GM18519 (cell line): ENCODE measurements around the gene N4BP2L1.

Experiments
- ATAC-seq: cut with Tn5 transposase; IDR thresholded peaks from one replicate; pipeline ENCODE4 v1.9.1; 2021; ENCODE audit warnings: mild to moderate bottlenecking, moderate library complexity; ENCODE audit not compliant: unreplicated experiment, low FRiP score

Gene N4BP2L1

DNA sequence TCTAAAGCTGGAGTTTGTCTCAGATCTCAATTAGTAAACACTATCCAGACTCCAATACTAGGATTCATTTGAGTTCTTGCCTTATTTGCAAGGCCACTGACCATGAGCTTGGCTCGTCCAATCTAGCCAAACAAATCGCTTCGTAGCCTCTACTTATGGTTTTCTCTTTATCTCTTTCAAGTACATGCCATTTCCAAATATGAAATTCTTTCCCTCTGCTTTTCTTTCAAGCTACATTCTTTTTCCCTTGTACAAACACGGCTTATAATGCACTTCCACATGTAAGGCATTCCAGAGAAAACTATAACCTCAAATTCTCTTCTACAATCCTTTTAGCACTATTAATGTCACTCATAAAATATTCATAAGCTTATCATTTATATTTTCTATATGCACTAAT lies 10.9 kb upstream of the N4BP2L1 start:
- ATAC-seq = no peak

DNA sequence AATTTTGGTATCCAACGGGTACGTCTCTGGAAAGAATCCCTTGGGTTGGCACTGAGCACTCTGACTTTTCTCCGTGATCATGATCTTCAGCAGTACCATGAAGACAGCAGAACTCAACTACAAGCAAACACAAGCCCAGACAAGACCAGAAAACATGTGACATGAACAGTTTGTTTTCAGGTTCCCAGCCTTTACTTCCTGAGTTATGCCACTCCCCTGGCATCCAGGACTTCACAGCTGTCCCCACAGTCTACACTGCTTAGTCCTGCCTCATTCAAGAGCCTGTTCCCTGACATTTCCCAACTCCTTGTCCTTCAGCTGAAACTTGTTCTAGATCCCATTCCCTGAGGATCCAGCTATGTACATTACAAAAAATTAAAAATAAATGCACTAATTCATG lies 4.9 kb upstream of the N4BP2L1 start:
- no peak for ATAC-seq

DNA sequence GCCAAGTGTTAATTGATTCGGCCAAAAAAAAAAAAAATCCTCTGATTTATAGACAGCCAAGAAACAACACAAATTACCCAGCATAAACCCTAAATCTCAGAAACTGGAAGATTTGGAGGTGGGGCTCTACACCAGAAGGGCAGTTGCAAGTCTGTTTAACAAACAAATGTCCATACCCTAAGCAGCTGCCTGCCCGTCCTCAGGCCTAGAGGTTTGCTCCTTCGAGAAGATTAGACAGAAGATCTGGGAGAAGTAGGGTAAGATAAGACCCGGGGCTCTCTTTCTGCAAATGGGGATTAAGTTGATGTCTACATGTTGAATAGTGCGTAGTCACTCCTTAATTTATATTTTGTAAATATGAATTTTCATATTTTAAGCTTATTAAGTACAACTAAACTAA lies 3.4 kb upstream of the N4BP2L1 start:
- no peak for ATAC-seq

DNA sequence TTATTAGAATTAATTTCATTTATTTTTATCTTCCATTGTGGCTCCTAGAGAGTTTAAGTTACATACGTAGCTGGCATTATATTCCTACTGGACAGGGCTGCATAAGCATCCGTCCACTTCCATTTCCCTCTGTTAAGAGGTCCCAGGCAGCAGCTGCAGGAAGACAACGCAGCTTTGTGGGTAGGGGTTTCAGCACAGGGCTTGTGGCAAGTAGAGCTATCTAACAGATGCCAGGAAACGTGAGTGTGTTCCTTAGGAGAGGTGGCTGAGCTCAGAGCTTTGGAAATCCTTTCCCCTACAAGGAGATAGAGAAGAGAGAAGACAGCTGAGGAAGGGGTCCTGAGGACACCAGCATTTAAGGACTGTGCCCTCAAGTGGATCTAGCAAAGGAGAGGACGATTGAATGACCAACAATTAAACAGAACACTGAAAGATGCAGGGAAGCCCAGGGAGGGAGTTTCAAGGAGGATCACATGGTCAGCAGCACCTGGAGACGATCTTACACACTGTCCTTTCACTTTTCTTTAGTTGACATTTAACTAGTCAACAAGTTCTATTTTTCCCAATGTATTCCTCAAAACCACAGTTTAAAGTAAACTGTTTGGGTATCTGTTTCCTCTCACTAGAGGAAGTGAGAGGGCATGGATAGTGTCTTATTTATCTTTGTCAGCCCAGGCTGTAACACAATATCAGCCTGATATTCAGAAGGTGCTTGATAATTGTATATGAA lies 2.3 kb upstream of the N4BP2L1 start:
- no peak for ATAC-seq

DNA sequence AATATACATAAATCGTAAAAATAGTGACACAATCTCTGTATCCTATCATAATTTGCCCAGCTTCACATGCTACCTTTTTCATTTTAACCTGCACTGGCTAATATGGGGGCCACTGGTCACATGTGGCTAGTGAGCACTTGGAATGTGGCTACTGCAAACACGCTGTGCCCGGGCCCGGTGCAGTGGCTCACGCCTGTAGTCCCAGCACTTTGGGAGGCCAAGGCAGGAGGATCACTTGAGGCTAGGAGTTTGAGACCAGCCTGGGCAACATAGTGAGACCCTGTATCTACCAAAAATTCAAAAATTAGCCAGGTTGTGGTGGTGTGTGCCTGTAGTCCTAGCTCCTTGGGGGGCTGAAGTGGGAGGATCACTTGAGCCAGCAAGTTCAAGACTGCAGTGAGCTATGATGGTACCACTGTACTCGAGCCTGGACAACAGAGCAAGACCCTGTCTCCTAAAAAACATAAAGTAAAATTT lies 1.5 kb upstream of the N4BP2L1 start:
- no peak for ATAC-seq

DNA sequence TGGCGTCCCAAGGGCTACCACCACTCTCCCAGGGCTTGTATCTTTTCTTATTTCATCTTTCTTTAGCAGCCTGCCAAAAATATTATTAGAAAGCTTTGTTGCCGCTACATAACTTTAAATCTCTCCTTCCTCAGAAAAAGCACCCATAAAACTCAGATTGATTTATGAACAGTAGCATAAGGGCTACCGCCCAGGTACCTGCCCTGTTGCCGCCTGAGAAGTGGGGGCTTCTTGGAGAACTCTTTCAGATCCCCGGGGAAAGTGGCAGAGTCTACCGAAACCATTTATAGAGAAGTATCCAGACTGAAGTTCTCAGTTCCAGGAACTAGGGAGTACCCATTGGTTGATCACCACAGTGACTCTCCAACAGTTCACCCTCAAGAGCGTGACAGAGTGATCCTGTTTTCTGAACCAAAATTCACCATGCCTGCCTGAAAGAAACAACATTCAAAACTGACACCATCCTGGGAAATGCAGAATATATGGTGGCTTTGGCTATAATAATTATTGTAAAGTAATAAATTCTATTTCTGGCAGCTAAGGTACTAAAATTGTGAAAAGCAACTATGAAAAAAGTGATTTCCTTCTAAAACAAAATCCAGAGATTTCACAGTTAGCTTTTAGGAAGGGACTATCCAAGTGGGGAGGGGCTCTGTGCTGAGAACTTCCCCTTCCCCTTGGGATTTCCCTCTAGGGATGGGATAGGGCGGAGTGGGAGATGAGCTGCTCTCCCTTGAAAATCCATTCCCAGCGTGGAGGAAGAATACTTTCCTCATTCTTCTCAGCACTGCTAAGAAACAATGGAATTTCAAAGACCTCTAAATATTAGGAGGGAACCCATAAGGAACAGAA lies 877 bp upstream of the N4BP2L1 start:
- ATAC-seq = no peak

DNA sequence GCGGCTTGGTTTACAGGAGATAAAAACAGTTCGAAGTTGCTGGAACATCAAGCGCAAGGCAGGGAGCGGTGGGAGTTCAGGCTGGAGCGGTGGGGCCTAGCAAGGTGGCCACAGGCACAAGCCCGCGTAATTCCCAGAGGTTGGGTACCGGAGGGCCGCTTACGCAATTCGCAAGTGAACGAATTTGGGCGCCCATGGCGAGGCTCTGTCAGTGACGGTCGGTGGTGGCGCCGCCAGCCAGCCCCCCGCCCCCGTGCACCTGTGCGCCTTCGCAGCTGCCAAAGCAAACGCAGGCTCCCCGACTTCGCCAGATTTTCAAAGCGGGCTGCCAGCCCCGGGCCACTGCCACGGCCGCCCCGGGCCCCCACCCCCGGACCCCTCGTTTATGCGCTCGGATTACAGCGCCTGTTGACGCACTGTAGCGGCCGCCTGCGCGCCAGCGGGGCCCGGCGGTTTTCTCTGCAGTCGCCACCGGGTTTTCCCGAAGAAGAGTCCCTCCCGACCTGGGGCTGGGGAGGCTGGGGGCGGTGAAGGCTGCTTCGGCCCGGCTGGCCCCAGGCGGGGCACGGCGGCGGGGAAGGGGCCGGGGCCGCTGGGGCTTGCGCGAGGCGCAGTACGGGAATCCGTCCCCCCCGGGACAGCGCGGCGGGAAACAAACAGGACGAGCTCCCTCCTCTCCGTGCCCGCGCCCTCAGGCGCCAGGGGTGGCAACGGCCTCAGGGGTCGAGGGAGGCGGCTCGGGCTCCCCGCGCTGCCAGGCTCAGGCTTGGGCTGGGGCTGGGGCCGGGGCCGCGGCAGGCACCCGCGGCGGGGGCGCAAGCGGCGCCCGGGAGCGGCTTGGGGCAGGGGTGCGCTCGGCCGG lies 709 bp downstream of the N4BP2L1 start:
- ATAC-seq = no peak

DNA sequence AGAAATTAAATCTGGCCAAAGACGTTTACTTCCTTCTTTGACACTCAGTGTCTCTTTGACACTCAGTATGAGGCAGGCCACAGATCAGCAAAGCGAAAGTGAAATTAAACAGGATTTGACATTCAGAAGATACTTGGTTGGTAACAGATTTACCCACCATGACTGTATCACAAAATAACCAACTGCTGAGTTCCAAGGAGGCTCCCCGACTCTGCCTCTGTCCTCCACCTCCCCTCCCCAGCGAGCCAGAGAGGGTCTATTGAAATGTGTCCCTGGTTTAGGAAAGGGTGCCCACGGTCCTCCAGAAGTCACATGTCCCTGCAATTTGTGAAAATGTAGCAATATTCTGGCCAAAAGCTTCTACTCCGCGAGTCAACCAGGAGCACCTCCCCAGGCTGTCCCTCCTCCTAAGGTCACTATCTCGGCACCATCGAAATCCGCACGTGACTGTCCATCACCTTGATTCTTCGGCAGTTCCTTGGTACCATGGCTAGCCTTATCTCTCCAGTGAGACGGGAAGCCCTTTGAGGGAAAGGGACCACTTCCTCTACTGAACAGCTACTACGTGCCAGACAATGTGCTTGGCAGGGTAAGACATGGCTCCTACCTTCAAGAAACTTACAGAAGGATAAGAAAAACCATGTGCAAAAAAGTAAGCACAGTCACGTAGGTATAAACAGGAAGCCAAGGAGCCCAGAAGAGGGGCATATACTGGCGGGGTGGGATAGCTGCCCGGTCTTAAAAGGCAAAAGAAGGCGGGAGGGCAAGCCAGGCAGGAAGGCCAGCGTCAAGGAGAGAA lies 1.5 kb downstream of the N4BP2L1 start:
- ATAC-seq = peak; percentile 33

DNA sequence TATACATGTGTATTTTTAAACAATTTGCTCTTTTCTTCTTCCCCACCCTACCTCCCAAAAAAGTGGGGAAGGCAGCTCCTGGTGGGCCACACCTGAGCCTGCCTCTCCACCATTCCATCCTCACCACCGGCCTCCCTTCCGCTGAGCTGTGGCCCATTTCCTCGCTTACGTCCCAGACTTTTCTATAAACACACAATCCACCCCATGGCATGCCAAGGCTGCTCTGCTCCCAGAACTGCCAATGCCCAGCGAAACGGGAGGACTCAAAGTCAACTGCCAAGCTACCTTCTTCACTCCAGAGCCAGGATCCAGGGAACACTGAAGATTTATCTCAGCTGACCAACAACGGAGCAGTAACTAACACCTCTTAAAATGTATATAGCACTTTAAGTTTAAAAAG lies 2.8 kb downstream of the N4BP2L1 start:
- no peak for ATAC-seq

DNA sequence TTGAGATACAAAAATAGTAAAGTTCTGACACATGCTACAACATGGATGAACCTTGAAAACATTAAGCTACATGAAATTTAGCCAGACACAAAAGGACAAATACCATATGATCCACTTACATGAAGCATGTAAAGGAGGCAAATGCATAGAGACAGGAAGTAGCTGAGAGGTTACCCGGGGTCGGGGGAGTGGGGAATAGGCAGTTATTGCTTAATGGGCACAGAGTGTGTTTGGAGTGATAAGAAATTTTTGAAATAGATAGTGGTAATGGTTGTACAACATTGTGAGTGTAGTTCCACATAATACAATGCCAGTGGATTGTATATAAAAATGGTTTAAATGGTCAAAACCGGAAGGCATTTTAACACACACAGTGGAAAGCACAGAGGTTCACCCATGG lies 4.3 kb downstream of the N4BP2L1 start:
- ATAC-seq = no peak

DNA sequence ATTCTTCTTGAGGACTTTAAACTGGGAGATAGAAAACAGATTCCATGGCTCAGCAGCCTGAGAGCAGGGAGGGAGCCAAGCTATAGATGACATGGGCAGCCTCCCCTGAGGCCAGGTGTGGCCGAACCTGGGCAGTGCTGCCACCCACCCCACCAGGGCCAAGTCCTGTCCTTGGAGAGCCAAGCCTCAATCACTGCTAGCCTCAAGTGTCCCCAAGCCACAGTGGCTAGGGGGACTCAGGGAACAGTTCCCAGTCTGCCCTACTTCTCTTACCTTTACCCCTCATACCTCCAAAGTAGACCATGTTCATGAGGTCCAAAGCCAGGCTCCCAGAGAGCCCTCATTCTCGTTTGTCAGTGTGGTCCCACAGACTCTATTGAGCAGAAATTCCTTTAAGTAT lies 8.1 kb downstream of the N4BP2L1 start:
- no peak for ATAC-seq

DNA sequence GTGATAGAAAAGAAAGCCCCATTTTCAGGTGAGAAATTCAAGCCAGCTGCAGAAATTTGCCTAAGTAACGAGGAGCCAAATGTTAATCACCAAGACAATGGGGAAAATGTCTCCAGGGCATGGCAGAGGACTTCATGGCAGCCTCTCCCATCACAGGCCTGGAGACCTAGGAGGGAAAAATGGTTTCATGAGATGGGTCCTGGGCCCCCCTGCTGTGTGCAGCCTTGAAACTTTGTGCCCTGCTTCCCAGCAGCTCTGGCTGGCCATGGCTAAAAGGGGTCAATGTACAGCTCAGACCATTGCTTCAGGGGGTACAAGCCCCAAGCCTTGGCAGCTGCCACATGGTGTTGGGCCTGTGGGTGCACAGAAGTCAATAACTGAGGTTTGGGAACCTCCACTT lies 9.9 kb downstream of the N4BP2L1 start:
- ATAC-seq = no peak

DNA sequence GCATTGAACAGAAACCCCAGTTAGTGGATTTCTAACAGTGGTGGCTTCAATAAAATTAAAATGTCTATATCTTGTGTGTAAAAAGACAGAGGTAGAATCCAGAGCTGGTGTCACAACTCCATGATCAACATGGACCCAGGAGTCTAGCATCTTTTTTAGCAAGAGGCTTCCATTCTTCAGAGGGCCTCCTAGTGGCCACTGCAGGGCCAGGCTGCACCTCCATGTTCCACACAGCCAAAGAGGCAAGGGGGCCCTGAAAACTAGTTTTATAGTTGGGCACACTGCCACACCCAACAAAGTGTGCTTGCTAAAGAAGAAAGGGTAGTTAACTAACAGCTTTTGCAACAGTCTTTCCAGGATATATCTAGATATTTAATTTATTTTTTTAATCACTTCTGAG lies 12.9 kb downstream of the N4BP2L1 start:
- ATAC-seq = no peak

DNA sequence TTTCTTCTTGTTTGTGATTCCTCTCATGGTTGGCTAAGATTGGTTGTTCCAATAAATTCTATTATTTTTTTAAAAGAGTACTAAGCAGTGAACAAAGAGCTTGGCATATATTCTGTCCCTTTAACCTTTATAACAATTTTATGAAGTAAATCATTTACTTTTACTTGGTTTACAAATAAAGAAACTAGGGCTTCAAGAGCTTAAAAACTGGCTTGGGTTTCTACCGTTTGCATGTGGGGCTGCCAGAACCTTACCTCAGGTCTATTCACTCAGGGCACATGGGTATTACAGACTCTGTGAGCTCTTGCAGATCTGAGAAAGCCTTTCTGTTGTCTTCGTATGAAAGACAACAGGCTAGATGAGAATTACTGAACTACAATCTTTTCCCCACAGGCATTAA lies 13.3 kb downstream of the N4BP2L1 start:
- no peak for ATAC-seq

DNA sequence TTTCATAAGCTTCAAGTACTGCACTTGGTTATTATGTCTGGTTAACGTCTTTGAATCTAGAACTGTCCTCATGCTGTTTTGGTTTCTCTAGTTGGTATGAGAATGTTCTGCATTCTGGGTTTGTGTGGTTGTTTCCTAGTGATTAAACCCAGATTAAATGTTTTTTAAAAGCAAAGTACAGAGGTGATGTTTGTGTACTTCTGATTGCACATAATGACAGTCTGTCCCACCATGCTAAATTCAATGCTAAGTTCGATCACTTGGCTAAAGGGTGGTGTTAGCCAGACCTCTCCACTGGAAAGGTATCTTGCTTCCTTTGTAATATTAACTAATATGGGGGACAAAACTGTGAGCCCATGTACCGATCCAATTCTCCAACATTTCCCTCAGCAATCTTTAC lies 14.6 kb downstream of the N4BP2L1 start:
- ATAC-seq = no peak

DNA sequence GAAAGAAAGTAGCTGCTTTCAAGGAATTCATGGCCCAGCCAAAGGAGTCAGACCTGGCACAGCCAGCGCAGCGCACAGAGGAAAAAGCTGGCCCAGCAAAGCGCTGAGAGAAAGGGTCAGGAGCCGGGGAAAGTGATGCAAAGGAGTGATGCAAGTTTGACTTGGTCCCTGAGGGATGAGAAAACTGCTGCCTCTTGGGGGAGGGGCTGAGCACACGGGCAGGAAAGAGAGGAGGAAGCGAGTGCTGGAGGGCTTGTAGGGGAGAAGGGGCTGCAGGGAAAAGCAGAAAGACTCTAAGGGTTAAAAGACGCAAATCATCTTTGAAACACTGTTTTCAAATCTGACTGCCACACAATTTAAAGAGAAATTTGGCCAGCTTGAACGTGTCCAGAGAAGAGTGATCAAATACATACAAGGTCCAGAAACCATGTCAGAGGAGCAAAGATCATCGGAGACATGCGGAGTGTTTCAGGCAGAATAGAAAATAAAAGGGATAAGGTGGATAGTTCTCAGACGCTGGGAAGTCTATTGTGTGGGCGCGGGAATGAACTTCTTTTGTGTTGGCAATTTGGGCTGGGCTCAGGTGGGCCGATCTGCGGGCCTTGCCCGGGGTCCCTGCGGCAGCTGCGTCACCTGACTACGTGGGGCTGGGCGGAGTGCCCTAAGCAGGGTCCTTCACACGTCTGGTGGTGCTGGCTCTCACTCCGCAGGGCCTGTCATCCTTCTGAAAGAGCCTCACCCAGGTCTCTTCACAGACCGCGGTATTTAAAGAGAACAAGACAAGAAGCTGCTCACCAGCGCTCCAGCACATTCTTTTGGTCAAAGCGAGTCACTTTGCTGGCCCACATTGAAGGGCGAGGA lies 18.1 kb downstream of the N4BP2L1 start:
- no peak for ATAC-seq

DNA sequence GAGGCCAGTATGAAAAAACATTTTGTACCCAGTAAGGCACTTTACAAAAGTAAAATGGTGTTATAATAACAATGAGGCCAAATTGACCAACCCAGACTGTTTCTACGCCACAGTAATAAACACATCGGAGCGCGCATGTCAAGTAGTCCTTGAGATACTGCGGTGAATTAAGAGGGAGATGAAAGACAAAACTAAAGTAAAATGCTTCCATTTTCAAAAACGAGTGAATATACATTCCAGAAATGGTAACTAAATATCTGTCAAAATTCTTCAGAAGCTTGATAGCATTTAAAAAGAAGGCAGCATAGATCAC lies 19.0 kb downstream of the N4BP2L1 start:
- no peak for ATAC-seq

DNA sequence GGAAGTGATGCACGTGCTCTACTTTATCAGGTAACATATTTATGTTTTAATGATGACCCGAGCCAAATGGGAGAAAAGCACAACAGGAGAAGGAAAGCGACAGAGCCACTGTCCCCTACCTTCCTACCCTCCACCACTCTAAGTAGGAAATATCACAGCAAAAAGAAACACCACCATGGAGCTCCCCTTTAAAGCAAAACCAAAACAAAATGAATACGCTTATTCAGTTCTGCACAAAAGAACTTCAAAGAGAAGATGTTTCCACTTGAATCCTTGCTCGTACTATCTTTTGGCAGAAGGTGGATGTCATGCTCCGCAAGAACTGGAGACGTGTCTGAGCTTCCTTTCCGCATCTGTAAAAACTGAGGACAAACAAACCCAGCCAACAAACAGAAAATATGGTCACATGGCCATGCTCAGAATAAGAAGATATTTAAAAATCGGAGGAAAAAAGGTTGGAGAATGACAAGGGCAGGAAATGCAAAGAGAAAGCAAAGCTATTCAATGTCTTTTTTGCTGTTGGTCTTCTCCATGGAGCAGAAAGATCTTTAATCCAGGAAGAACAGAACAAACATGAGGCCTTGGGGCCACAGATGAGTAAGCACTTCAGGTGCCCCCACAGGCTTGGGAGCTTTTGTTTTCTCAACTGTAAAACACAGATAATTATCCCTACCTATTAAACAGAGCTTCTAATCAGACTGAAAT lies 19.5 kb downstream of the N4BP2L1 start:
- ATAC-seq = no peak

DNA sequence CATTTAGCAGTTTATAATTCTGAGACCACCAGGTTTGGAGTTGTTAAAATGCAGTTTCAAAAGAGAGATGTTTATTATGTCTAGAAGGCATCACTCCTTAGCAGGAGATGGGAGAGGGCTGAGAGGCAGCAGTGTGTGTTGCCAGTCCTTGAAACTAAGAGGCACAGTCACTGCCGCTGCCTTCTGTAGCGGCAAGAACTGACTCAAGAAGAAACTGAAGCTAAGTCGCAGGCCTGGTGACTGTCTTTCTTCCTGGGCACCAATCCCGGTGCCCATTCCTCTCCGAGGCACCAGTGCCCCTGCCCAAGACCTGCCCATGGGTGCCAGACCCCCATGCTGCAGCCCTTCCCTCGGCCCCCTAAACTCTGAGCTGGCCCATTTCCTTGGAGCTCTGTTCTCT lies 20.1 kb downstream of the N4BP2L1 start:
- ATAC-seq = no peak
